Osteoblast (primary cell): ENCODE results near the gene USP11. TPM values are rescaled to one million over a fixed set of nuclear protein-coding genes. Genes with fewer than 3 reads are reported as not detected.

Experiments
- DNase-seq: peaks from one replicate; pipeline ENCODE4 v3.0.0; 2011; ENCODE audit warnings: low spot score, mixed read lengths; ENCODE audit not compliant: insufficient read length; ENCODE audit errors: missing footprints
- H2AFZ ChIP-seq: 2 replicates; pipeline ENCODE4 v1.6.0; 2011; ENCODE audit warnings: mild to moderate bottlenecking, low read length
- H3K27ac ChIP-seq: 2 replicates; pipeline ENCODE4 v1.5.1; 2011; ENCODE audit warnings: mild to moderate bottlenecking, low read depth, low read length, moderate library complexity
- H3K27me3 ChIP-seq: 2 replicates; pipeline ENCODE4 v1.6.0; 2012; ENCODE audit warnings: mild to moderate bottlenecking, control low read depth, inconsistent platforms, low read length, moderate library complexity; ENCODE audit not compliant: insufficient read depth
- H3K36me3 ChIP-seq: 2 replicates; pipeline ENCODE4 v1.5.1; 2011; ENCODE audit warnings: mild to moderate bottlenecking, low read length, control low read depth, moderate library complexity; ENCODE audit not compliant: insufficient read depth
- H3K4me1 ChIP-seq: 2 replicates; pipeline ENCODE4 v1.5.1; 2011; ENCODE audit warnings: mild to moderate bottlenecking, low read length, control low read depth, moderate library complexity; ENCODE audit not compliant: insufficient read depth
- H3K4me2 ChIP-seq: 2 replicates; pipeline ENCODE4 v1.6.0; 2011; ENCODE audit warnings: mild to moderate bottlenecking, low read length; ENCODE audit not compliant: insufficient read depth
- H3K4me3 ChIP-seq: fragments of 200-600 bp; sonication (generic); 3 replicates; pipeline ENCODE4 v1.5.1; 2012; ENCODE audit warnings: mild to moderate bottlenecking, low read length, inconsistent platforms; ENCODE audit not compliant: insufficient read depth
- H3K79me2 ChIP-seq: 2 replicates; pipeline ENCODE4 v1.6.0; 2012; ENCODE audit warnings: mild to moderate bottlenecking, low read length, control low read depth, inconsistent platforms; ENCODE audit not compliant: insufficient read depth
- H3K9me3 ChIP-seq: 2 replicates; pipeline ENCODE4 v1.5.1; 2011; ENCODE audit warnings: low read depth, low read length, control low read depth
- H4K20me1 ChIP-seq: 2 replicates; pipeline ENCODE4 v1.6.0; 2012; ENCODE audit warnings: mild to moderate bottlenecking, low read length, control low read depth; ENCODE audit not compliant: insufficient read depth
- CTCF ChIP-seq: IDR thresholded peaks from 2 replicates; pipeline ENCODE4 v1.5.1; 2011; ENCODE audit warnings: mild to moderate bottlenecking, low read depth, low read length, moderate library complexity; ENCODE audit errors: extremely low read depth
- total RNA-seq: library from RNA; depleted of rRNA; stranded (reverse); fragments of >200 nt; gene quantifications from 2 replicates; pipeline ENCODE4 v1.2.3, GENCODE V29; 2012

USP11 gene
- total RNA-seq, 1 donor: 28.2 TPM

GRCh38 chrX:47187106-47187677 is 45.6 kb upstream of the USP11 start:
- Histone ChIP-seq H3K27ac (no peak overlapping the region), H3K9me3 (no peaks in the 10 kb centered on the region), H3K27me3 (peaks cover 3% of the 10 kb centered on the region), H2AFZ (no peak overlapping the region), H3K4me1 (peaks cover 4% of the 10 kb centered on the region), H3K79me2 (peaks cover 10% of the 10 kb centered on the region), H4K20me1 (peaks cover 6% of the 10 kb centered on the region), H3K4me3 (no peak overlapping the region), H3K4me2 (no peak overlapping the region), H3K36me3 (peaks cover 10% of the 10 kb centered on the region)
- peak; percentile 49 for DNase-seq
- TF ChIP-seq CTCF: no peak

- Histone ChIP-seq H2AFZ (no peak overlapping the region), H3K4me1 (peaks cover 15% of the 10 kb centered on the region), H3K27ac (no peak overlapping the region), H3K79me2 (peaks cover 22% of the 10 kb centered on the region), H3K4me2 (no peak overlapping the region), H3K27me3 (peaks cover 3% of the 10 kb centered on the region), H3K4me3 (no peak overlapping the region), H3K9me3 (no peaks in the 10 kb centered on the region), H4K20me1 (peaks cover 4% of the 10 kb centered on the region), H3K36me3 (peaks cover 3% of the 10 kb centered on the region)
- TF ChIP-seq CTCF: no peak
- no peak for DNase-seq
These were observed 42.9 kb upstream of the USP11 start for GRCh38 chrX:47189906-47190305.

GRCh38 chrX:47190445-47191269 is 42.2 kb upstream of the USP11 start:
- Histone ChIP-seq H3K4me2 (peak overlapping the region; percentile 81), H2AFZ (peak overlapping the region; percentile 67), H3K79me2 (peaks cover 30% of the 10 kb centered on the region), H3K27ac (peak overlapping the region; percentile 19), H3K4me3 (peak overlapping the region; percentile 76), H3K27me3 (peaks cover 3% of the 10 kb centered on the region), H3K4me1 (peaks cover 22% of the 10 kb centered on the region), H3K36me3 (peaks cover 3% of the 10 kb centered on the region), H3K9me3 (no peaks in the 10 kb centered on the region), H4K20me1 (peaks cover 9% of the 10 kb centered on the region)
- no peak for TF ChIP-seq CTCF
- peak; percentile 98 for DNase-seq

- H2AFZ ChIP-seq: peak overlapping the region; percentile 67
- H3K4me1 ChIP-seq: peaks cover 29% of the 10 kb centered on the region
- peak overlapping the region; percentile 76 for H3K4me3 ChIP-seq
- H3K27me3 ChIP-seq: peaks cover 3% of the 10 kb centered on the region
- H4K20me1 ChIP-seq: peaks cover 16% of the 10 kb centered on the region
- H3K36me3 ChIP-seq: no peaks in the 10 kb centered on the region
- peak overlapping the region; percentile 81 for H3K4me2 ChIP-seq
- TF ChIP-seq CTCF: no peak
- no peaks in the 10 kb centered on the region for H3K9me3 ChIP-seq
- DNase-seq: peak; percentile 60
- H3K79me2 ChIP-seq: peaks cover 36% of the 10 kb centered on the region
- peak overlapping the region; percentile 19 for H3K27ac ChIP-seq
These were observed 41.5 kb upstream of the USP11 start for GRCh38 chrX:47191331-47191730.
